PC-9 (cell line): ENCODE data around the gene SMURF1.

ENCODE experiments used
- CTCF ChIP-seq: fragments of 200-600 bp; sonication (generic); conservative IDR thresholded peaks from 2 replicates; pipeline ENCODE4 v1.6.1; 2017; ENCODE audit warnings: mixed run types, antibody characterized with exemption, mild to moderate bottlenecking, moderate library complexity
- EZH2 ChIP-seq: fragments of 200-600 bp; sonication (generic); IDR thresholded peaks from 2 replicates; pipeline ENCODE4 v1.8.0; 2017; ENCODE audit warnings: antibody characterized with exemption, low read depth

GRCh38 chr7:99083733-99084132, 60.2 kb downstream of the SMURF1 start:
- no peak for TF ChIP-seq CTCF
- TF ChIP-seq EZH2, result no peak
